Hepatocyte (in vitro differentiated cells): ENCODE data around the gene NEK10. TPM values are rescaled to one million over a fixed set of nuclear protein-coding genes. Genes with fewer than 3 reads are reported as not detected.

Experiments
- DNase-seq: peaks from one replicate; pipeline ENCODE4 v3.0.0-alpha.2; 2016; ENCODE audit warnings: low spot score
- H2AFZ ChIP-seq: fragments of 200-600 bp; sonication (generic); 2 replicates; pipeline ENCODE4 v1.6.0; 2016; ENCODE audit warnings: antibody characterized with exemption, mild to moderate bottlenecking
- H3K27ac ChIP-seq: fragments of 200-600 bp; sonication (generic); 2 replicates; pipeline ENCODE4 v1.5.1; 2016; ENCODE audit warnings: mild to moderate bottlenecking
- H3K27me3 ChIP-seq: fragments of 200-600 bp; sonication (generic); 2 replicates; pipeline ENCODE4 v1.6.1; 2016
- H3K36me3 ChIP-seq: fragments of 200-600 bp; sonication (generic); replicated peaks from 2 replicates; pipeline ENCODE4 v1.5.1; 2016; ENCODE audit warnings: low read depth; ENCODE audit not compliant: insufficient read depth
- H3K4me1 ChIP-seq: fragments of 200-600 bp; sonication (generic); 2 replicates; pipeline ENCODE4 v1.5.1; 2016; ENCODE audit warnings: mild to moderate bottlenecking, moderate library complexity; ENCODE audit not compliant: insufficient read depth
- H3K4me2 ChIP-seq: fragments of 200-600 bp; sonication (generic); 2 replicates; pipeline ENCODE4 v1.6.0; 2016
- H3K4me3 ChIP-seq: fragments of 200-600 bp; sonication (generic); 2 replicates; pipeline ENCODE4 v1.5.1; 2016; ENCODE audit warnings: mild to moderate bottlenecking
- H3K79me2 ChIP-seq: fragments of 200-600 bp; sonication (generic); 2 replicates; pipeline ENCODE4 v1.6.0; 2017; ENCODE audit warnings: mild to moderate bottlenecking
- H3K9me2 ChIP-seq: fragments of 200-600 bp; sonication (generic); replicated peaks from 2 replicates; pipeline ENCODE4 v1.6.0; 2017; ENCODE audit warnings: mild to moderate bottlenecking; ENCODE audit not compliant: insufficient read depth
- H3K9me3 ChIP-seq: fragments of 200-600 bp; sonication (generic); 2 replicates; pipeline ENCODE4 v1.5.1; 2016; ENCODE audit warnings: low read depth, mild to moderate bottlenecking
- H4K20me1 ChIP-seq: fragments of 200-600 bp; sonication (generic); 2 replicates; pipeline ENCODE4 v1.6.0; 2016; ENCODE audit warnings: mild to moderate bottlenecking; ENCODE audit not compliant: insufficient read depth, poor library complexity, severe bottlenecking
- CTCF ChIP-seq: fragments of 200-600 bp; sonication (generic); IDR thresholded peaks from 2 replicates; pipeline ENCODE4 v1.5.1; 2016; ENCODE audit warnings: antibody characterized with exemption, mild to moderate bottlenecking; ENCODE audit not compliant: poor library complexity
- EZH2 ChIP-seq: fragments of 200-600 bp; sonication (generic); IDR thresholded peaks from 2 replicates; pipeline ENCODE4 v1.6.1; 2016; ENCODE audit warnings: antibody characterized with exemption, mild to moderate bottlenecking, borderline replicate concordance
- EZH2phosphoT487 ChIP-seq: fragments of 200-600 bp; sonication (generic); IDR thresholded peaks from one replicate; pipeline ENCODE4 v1.6.1; 2018; ENCODE audit warnings: antibody characterized with exemption, mild to moderate bottlenecking, low read depth, moderate library complexity; ENCODE audit not compliant: unreplicated experiment, severe bottlenecking
- WGBS: methylation state at CpG from one replicate; pipeline ENCODE4 v1.1.6; 2016; ENCODE audit warnings: low lambda C conversion rate; ENCODE audit errors: missing lambda C conversion rate; 5-methylcytosine and 5-hydroxymethylcytosine counted together
- polyA plus RNA-seq: library from polyadenylated mRNA; unstranded; fragments of >200 nt; fragmentation: Nextera tagmentation; extraction: Ambion mirVana; gene quantifications from 2 replicates; pipeline ENCODE4 v1.2.1, GENCODE V29; 2016
- total RNA-seq: library from RNA; depleted of rRNA; stranded (reverse); fragments of >200 nt; gene quantifications from 2 replicates; pipeline ENCODE4 v1.2.3, GENCODE V29; 2014

NEK10 gene
- total and polyA plus RNA-seq, 2 experiments from 2014 or later, result 0.13 to 2.0 TPM

- Histone ChIP-seq H2AFZ (no peak overlapping the region), H3K27me3 (no peaks in the 10 kb centered on the region), H3K9me3 (no peaks in the 10 kb centered on the region), H3K4me3 (no peak overlapping the region), H3K79me2 (no peaks in the 10 kb centered on the region), H3K9me2 (no peaks in the 10 kb centered on the region), H3K4me2 (no peak overlapping the region), H3K4me1 (no peaks in the 10 kb centered on the region), H4K20me1 (no peaks in the 10 kb centered on the region), H3K27ac (no peak overlapping the region), H3K36me3 (no peaks in the 10 kb centered on the region)
- no peak for DNase-seq
- TF ChIP-seq CTCF, result no peak
- no peak for TF ChIP-seq EZH2
- TF ChIP-seq EZH2phosphoT487, result no peak
- WGBS, result 91% methylated on average over 3 of the region's 3 CpGs
These were observed 209.0 kb downstream of the NEK10 start for GRCh38 chr3:27160146-27160545.

- no peaks in the 10 kb centered on the region for H3K9me2 ChIP-seq
- H3K9me3 ChIP-seq, result no peaks in the 10 kb centered on the region
- TF ChIP-seq CTCF, result no peak
- TF ChIP-seq EZH2phosphoT487, result no peak
- TF ChIP-seq EZH2, result no peak
- no peaks in the 10 kb centered on the region for H3K36me3 ChIP-seq
- no peaks in the 10 kb centered on the region for H4K20me1 ChIP-seq
- H2AFZ ChIP-seq, result no peak overlapping the region
- WGBS, result 91% methylated on average over 1 of the region's 1 CpG
- no peak overlapping the region for H3K4me2 ChIP-seq
- DNase-seq, result no peak
- H3K27ac ChIP-seq, result no peak overlapping the region
- H3K4me3 ChIP-seq, result no peak overlapping the region
- H3K79me2 ChIP-seq, result no peaks in the 10 kb centered on the region
- no peaks in the 10 kb centered on the region for H3K4me1 ChIP-seq
- no peaks in the 10 kb centered on the region for H3K27me3 ChIP-seq
These were observed 222.0 kb downstream of the NEK10 start for GRCh38 chr3:27147215-27147614.

GRCh38 chr3:27146786-27147185, 222.4 kb downstream of the NEK10 start:
- TF ChIP-seq EZH2phosphoT487 (no peak), EZH2 (no peak), CTCF (no peak)
- H3K9me2 ChIP-seq, result no peaks in the 10 kb centered on the region

GRCh38 chr3:27145719-27146118, 223.5 kb downstream of the NEK10 start:
- Histone ChIP-seq H3K4me2 (no peak overlapping the region), H3K4me1 (no peaks in the 10 kb centered on the region), H3K9me3 (no peaks in the 10 kb centered on the region), H3K36me3 (no peaks in the 10 kb centered on the region), H3K79me2 (no peaks in the 10 kb centered on the region), H3K27ac (no peak overlapping the region), H3K27me3 (no peaks in the 10 kb centered on the region), H3K9me2 (no peaks in the 10 kb centered on the region), H3K4me3 (no peak overlapping the region), H2AFZ (no peak overlapping the region), H4K20me1 (no peaks in the 10 kb centered on the region)
- 94% methylated on average over 3 of the region's 3 CpGs for WGBS
- TF ChIP-seq CTCF (no peak), EZH2 (no peak), EZH2phosphoT487 (no peak)
- no peak for DNase-seq

More at GRCh38 chr3:27146786-27147185, 222.4 kb downstream of the NEK10 start:
- 94% methylated on average over 3 of the region's 3 CpGs for WGBS
- Histone ChIP-seq H3K79me2 (no peaks in the 10 kb centered on the region), H3K4me3 (no peak overlapping the region), H3K4me2 (no peak overlapping the region), H3K27ac (no peak overlapping the region), H2AFZ (no peak overlapping the region), H3K27me3 (no peaks in the 10 kb centered on the region), H3K36me3 (no peaks in the 10 kb centered on the region), H4K20me1 (no peaks in the 10 kb centered on the region), H3K9me3 (no peaks in the 10 kb centered on the region), H3K4me1 (no peaks in the 10 kb centered on the region)
- no peak for DNase-seq
